Natural killer cell treated with Interleukin-12 subunit alpha and Interleukin-12 subunit beta and Interleukin-15 and Interleukin-18, amount 100 ng/mL, for 72 hours (primary cell): ENCODE measurements around the gene BORCS5. TPM values are rescaled to one million over a fixed set of nuclear protein-coding genes. Genes with fewer than 3 reads are reported as not detected.
"Not testable (repeated sequence)": the region's sequence is repeated elsewhere in the genome, so short reads cannot be mapped to it uniquely, and the experiment has no call there.

Experiments used
- ATAC-seq, 2 donors: fragments of 150-1000 bp; cut with Tn5 transposase in 1 of 2; sonication (Bioruptor Pico), chemical (Tn5 transposase) in 1 of 2; 2 replicates each; pipeline ENCODE4 v1.10.0; 2021
- DNase-seq: peaks from one replicate; pipeline ENCODE4 v3.0.0; 2022; ENCODE audit warnings: low spot score
- H3K27ac Mint-ChIP-seq, 2 donors: 1 replicate in 1 of 2; 2 replicates in 1 of 2; pipeline ENCODE4 v1.8.0; 2022; ENCODE audit warnings: mixed read lengths in 2 of 2, mild to moderate bottlenecking in 1 of 2, moderate library complexity in 1 of 2
- H3K27me3 Mint-ChIP-seq, 2 donors: 1 replicate in 1 of 2; 2 replicates in 1 of 2; pipeline ENCODE4 v1.8.0; 2022; ENCODE audit warnings: mixed read lengths in 2 of 2
- H3K36me3 Mint-ChIP-seq: one replicate; pipeline ENCODE4 v1.8.0; 2022; ENCODE audit warnings: mixed read lengths
- H3K4me1 Mint-ChIP-seq, 2 donors: 1 replicate in 1 of 2; 2 replicates in 1 of 2; pipeline ENCODE4 v1.8.0; 2022; ENCODE audit warnings: low read depth in 2 of 2, mixed read lengths in 2 of 2, mild to moderate bottlenecking in 1 of 2
- H3K4me3 Mint-ChIP-seq: one replicate; pipeline ENCODE4 v1.8.0; 2022; ENCODE audit warnings: mixed read lengths
- H3K9me3 Mint-ChIP-seq: 2 replicates; pipeline ENCODE4 v1.8.0; 2022; ENCODE audit warnings: mixed read lengths
- total RNA-seq, 2 donors: library from RNA; stranded (reverse); gene quantifications; one replicate each; pipeline ENCODE4 v1.2.3, GENCODE V29; 2022

Gene BORCS5
- total RNA-seq, 2 donors from 2014 or later: 19.7 to 26.9 TPM

DNA sequence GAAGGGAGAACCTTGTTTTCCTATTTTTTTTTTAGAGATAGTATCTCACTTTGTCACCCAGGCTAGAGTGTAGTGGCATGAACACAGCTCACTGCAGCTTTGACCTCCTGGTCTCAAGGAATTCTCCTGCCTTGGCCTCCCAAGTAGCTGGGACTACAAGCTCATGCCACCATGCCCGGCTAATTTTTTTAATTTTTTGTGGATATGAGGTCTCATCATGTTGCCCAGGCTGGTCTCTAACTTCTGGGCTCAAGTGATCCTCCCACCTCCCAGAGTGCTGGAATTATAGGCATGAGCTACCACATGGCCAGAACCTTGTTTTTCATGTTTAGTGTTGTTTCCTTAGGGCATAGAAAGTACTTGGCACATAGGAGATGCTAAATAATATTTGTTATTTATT, 20.4 kb upstream of the BORCS5 start:
- Mint-ChIP-seq H3K4me3 (no peak overlapping the region), H3K27ac (no peak overlapping the region)
- no peak for ATAC-seq

DNA sequence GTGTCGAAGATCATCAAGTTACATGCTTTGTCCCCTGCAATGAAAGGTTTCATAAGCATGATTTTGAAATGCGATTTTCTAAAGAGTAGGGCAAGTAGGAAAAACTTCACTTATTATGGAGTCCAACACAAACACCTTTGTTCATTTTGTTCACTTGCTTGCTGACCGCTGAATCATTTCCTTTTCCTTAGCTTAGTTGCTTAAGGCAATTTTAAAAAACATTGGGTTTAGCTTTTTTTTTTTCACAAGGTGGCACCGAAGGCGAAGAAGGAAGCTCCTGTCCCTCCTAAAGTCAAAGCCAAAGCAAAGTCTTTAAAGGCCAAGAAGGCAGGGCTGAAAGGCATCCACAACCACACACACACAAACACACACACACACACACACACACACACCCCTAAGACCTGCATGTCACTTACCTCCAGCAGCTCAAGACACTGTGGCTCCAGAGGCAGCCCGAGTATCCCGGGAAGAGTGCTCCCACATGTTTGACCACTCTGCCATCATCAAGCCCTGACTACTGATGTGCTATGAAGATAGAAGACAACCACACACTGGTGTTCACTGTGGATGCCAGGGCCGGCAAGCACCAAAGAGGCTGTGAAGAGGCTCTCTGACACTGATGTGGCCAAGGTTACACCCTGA, 18.2 kb upstream of the BORCS5 start:
- DNase-seq (no peak), ATAC-seq (no peak)
- Mint-ChIP-seq H3K4me1 (peaks cover 16 to 27% of the 10 kb centered on the region in 2 donors), H3K27ac (peak overlapping the region in 1 of 2 donors; percentile 20), H3K27me3 (peaks cover 6 to 12% of the 10 kb centered on the region in 2 donors), H3K9me3 (no peaks in the 10 kb centered on the region), H3K4me3 (peak overlapping the region; percentile 6), H3K36me3 (no peaks in the 10 kb centered on the region)

More for the DNA sequence above, 20.4 kb upstream of the BORCS5 start:
- H3K9me3 Mint-ChIP-seq: no peaks in the 10 kb centered on the region
- H3K4me1 Mint-ChIP-seq: peaks cover 16 to 27% of the 10 kb centered on the region in 2 donors
- peaks cover 6 to 15% of the 10 kb centered on the region in 2 donors for H3K27me3 Mint-ChIP-seq
- no peak for DNase-seq
- no peaks in the 10 kb centered on the region for H3K36me3 Mint-ChIP-seq

DNA sequence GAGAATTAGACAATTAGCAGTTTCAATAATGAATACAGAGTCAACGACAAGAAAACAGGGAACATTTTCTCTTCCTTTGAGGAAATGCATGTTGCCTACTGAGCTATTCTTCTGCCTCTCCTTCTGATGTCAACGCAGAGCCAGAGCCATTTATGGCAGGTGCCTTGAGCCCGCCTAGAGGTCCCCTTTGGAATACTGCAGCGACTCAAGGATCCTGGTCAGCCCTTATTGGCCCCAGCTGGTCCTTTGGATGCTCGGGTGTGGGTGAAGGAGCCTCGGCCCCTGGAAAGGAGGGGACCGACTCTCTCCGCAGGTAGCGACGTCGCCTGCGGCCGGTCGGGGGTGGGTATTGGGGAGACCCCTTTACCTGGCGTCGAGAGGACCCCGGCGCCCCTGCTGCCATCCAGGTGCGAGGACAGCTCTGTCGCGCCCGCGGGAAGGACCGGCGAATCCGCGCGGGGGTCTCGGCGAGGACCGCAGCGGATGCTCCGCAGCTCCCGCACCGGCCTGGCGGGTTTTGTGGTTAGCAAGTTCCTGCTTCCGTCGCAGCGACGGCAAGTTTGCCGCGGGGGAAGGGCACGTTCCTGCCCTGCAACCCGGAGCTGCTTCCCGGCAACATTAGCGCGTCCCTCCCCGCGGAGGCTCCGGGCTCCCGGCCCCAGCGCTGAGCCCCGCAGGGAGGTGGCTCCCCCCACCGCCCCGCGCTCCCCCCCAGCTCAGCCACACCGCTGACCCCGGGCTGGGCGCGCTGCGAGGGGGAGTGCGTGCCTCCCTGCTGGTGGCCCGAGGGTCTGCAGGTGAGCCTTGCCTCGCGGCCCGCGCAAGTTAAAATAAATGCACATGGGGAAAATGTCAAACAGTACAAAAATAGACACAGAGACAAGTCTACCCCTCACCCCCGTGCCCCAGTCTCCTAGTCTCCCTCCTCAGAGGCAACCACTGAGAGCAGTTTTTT, 6.9 kb upstream of the BORCS5 start, which contains the start of gene MANSC1:
TSS of gene MANSC1 (minus strand) at position 532 of the 955 bp plus-strand sequence. CDS start 6,928 bp downstream, outside the sequence.
- Mint-ChIP-seq H3K4me1 (peaks cover 9 to 16% of the 10 kb centered on the region in 2 donors), H3K27me3 (peaks cover 0 to 4% of the 10 kb centered on the region in 2 donors), H3K9me3 (no peaks in the 10 kb centered on the region), H3K27ac (peak within 1 kb of the TSS in 1 of 2 donors; percentile 8), H3K36me3 (no peaks in the 10 kb centered on the region), H3K4me3 (peak within 1 kb of the TSS; percentile 63)
- ATAC-seq (peak; percentile 74 to 84), DNase-seq (peak; percentile 73)

DNA sequence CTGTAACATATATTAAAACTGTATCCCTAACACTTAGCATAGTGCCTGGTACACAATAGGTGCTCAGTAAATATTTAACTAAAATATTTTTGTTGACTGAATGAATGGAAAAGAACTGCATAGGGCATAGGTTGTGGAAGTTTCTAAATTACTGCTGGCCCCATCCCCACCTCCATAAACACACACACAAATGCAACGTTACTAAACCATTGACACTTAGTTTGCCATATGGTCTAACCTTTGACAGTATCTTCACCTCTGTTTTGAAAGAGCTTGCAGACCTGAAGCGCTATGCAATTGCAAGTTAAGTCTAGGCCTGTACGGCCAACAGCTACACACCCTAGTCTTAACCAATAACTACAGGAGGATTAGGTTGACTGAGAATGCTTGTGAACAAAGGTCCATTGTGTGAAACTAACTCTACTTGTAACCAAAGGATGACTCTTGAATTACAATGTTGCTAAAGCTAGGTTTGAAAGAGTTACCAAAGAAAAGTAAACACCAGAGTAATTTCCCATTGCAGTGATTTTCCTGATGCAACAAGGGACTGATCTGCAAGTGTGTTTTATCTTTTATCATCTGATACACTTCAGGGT, 5.9 kb upstream of the BORCS5 start:
- Mint-ChIP-seq H3K4me3 (peak overlapping the region; percentile 50), H3K36me3 (no peaks in the 10 kb centered on the region), H3K27ac (no peak overlapping the region), H3K9me3 (no peaks in the 10 kb centered on the region), H3K4me1 (peaks cover 9 to 22% of the 10 kb centered on the region in 2 donors), H3K27me3 (peaks cover 0 to 4% of the 10 kb centered on the region in 2 donors)
- ATAC-seq (no peak), DNase-seq (no peak)

DNA sequence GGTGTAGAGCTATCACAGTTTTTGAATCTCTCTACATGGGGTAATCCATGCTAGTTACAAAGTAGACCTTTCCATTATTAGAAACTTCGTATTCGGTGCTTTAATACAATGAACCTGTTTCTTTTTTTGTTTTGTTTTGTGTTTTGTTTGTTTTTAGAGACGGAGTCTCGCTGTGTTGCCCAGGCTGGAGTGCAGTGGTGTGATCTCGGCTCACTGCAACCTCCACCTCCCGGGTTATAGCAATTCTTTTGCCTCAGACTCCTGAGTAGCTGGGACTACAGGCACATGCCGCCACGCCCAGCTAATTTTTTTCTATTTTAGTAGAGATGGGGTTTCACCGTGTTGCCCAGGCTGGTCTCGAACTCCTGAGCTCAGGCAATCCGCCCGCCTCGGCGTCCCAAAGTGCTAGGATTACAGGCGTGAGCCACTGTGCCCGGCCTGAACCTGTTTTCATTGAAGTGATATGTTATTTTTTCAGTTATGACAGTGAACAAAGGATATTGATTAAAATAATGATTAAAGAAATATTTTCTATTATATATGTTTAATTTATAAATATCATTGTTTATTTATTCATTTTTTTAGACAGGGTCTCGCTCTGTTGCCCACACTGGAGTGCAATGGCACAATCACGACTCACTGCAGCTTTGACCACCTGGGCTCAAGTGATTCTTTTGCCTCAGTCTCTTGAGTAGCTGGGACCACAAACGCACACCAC, 5.3 kb upstream of the BORCS5 start:
- not testable (repeated sequence) for ATAC-seq, H3K36me3 Mint-ChIP-seq, H3K4me3 Mint-ChIP-seq, DNase-seq, H3K27ac Mint-ChIP-seq, H3K27me3 Mint-ChIP-seq, H3K9me3 Mint-ChIP-seq
- H3K4me1 Mint-ChIP-seq: peaks cover 13 to 28% of the 10 kb centered on the region in 2 donors

DNA sequence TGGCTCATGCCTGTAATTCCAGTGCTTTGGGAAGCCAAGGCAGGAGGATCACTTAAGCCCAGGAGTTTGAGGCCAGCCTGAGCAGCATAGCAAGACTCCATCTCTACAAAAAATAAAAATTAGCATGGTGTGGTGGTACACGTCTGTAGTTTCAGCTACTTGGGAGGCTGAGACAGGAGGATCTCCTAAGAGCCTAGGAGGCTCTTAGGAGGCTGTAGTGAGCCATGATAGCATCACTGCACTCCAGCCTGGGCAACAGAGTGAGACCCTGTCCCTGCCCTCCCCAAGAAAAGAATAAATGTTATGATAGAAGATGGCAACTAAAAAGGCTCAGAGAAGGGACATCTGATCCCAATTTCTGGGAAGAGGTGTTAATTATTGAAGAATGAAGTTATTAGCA, 3.6 kb upstream of the BORCS5 start:
- peaks cover 0 to 4% of the 10 kb centered on the region in 2 donors for H3K27me3 Mint-ChIP-seq
- peak overlapping the region in 1 of 2 donors; percentile 91 for H3K27ac Mint-ChIP-seq
- peaks cover 24 to 40% of the 10 kb centered on the region in 2 donors for H3K4me1 Mint-ChIP-seq
- H3K9me3 Mint-ChIP-seq: no peaks in the 10 kb centered on the region
- no peak overlapping the region for H3K4me3 Mint-ChIP-seq
- no peak for DNase-seq
- H3K36me3 Mint-ChIP-seq: no peaks in the 10 kb centered on the region
- no peak for ATAC-seq

DNA sequence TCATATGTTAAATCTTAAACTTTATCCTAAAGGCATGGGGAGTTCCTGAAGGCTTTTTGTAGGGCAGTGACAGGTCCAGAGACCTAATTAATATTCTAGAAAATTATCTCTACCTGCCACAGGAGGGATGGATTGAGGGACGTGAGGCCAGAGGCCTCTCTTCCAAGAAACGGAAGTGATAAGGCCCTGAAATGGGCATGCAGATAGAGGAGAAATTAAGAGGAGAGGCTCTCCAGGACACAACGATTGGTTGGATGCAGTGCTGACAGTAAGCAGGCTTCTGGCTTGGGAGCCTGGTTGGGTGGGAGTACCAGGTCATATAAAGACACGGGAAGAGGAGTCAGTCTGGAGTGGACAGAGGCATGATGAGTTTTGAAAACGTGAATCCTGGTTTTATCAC, 3.1 kb upstream of the BORCS5 start:
- ATAC-seq: no peak
- Mint-ChIP-seq H3K9me3 (no peaks in the 10 kb centered on the region), H3K36me3 (no peaks in the 10 kb centered on the region), H3K27ac (peak overlapping the region in 1 of 2 donors; percentile 91), H3K4me3 (no peak overlapping the region), H3K27me3 (peaks cover 0 to 4% of the 10 kb centered on the region in 2 donors), H3K4me1 (peaks cover 25 to 46% of the 10 kb centered on the region in 2 donors)
- DNase-seq: no peak

DNA sequence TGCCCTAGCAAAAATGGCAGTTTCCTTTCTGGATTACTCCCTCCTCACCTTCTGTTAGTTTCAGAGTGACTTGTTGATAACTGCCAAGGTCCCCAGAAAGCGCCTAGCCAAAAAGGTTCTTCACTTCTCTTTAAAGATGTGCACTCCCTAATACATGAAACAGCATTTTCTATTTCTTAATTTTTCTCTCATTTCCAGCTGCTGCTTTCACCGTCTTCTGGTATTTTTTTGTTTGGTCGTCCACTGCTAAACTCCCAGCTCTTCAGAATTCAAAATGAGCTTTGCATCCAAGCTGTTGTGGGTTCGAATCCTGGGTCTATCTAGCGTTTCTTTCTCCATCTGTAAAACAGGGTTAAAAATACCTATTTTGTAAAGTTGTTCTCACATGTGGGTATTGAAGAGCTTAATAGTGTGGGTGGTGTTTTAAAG, 397 bp upstream of the BORCS5 start:
- ATAC-seq: no peak
- Mint-ChIP-seq H3K4me1 (peaks cover 20 to 35% of the 10 kb centered on the region in 2 donors), H3K4me3 (peak overlapping the region; percentile 99), H3K27me3 (no peaks in the 10 kb centered on the region), H3K36me3 (peaks cover 3% of the 10 kb centered on the region), H3K27ac (peak overlapping the region; percentile 91 to 93), H3K9me3 (no peaks in the 10 kb centered on the region)
- no peak for DNase-seq

DNA sequence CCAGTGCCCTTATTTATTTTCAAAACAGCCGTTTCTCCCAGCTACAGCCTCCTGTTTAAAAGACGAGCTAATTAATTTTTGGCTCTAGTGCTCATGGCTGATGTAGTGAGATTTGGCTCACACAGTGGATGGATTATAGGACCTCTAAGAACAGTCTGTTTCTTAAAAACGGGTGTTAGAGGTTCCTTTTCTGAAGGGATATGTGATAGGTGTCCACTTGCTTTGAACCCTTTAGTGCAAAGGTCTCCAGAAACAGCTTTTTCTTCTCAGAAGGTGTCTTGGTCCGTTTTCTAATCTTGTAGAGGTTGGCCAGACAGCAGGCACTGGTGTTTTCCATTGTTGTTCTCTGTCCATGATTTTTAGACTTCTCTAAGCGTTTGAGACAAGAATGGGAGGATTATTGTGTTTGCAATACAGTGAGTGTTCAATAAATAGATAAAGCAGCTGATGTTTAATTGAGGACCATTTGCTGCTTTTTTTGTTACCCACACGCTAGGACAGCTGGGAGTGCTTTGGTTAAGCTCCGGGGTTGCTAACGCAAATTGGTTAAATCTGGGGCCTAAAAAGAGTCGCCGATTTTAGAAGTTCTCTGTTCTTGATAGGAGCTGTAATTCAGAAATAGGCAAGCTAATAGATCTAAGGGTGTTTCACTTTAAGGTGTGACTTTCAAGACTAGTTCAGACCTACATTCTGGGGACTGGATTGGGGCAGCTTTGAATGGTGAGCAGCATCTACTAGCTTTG, 1.0 kb downstream of the BORCS5 start:
- Mint-ChIP-seq H3K27me3 (no peaks in the 10 kb centered on the region), H3K4me3 (peak overlapping the region; percentile 99), H3K9me3 (no peaks in the 10 kb centered on the region), H3K27ac (peak overlapping the region; percentile 91 to 93), H3K36me3 (peaks cover 4% of the 10 kb centered on the region), H3K4me1 (peaks cover 20 to 45% of the 10 kb centered on the region in 2 donors)
- DNase-seq (no peak), ATAC-seq (no peak)

DNA sequence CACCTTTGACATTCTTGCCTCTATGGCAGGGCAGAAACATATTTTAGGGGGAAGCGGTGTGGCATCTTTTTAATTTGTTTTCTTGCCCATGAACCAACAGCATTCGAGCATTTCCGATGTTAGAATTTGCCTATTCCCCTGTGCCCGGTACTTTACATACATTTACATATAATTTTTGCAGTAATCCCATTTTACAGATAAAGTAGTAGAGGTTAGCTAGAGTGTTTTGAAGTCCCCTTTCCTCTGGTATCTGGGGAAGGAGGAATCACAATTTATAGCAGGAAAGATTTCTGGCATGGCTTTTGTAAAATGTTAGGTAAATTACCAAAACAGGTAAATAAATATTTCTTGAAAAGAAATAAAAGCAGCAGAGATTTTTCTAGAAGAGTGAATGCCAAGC, 1.6 kb downstream of the BORCS5 start:
- DNase-seq (no peak), ATAC-seq (no peak)
- H3K4me3 Mint-ChIP-seq: peak overlapping the region; percentile 99
- H3K9me3 Mint-ChIP-seq: no peaks in the 10 kb centered on the region
- H3K27me3 Mint-ChIP-seq: no peaks in the 10 kb centered on the region
- peak overlapping the region; percentile 91 to 93 for H3K27ac Mint-ChIP-seq
- H3K36me3 Mint-ChIP-seq: peaks cover 4% of the 10 kb centered on the region
- peaks cover 20 to 45% of the 10 kb centered on the region in 2 donors for H3K4me1 Mint-ChIP-seq

DNA sequence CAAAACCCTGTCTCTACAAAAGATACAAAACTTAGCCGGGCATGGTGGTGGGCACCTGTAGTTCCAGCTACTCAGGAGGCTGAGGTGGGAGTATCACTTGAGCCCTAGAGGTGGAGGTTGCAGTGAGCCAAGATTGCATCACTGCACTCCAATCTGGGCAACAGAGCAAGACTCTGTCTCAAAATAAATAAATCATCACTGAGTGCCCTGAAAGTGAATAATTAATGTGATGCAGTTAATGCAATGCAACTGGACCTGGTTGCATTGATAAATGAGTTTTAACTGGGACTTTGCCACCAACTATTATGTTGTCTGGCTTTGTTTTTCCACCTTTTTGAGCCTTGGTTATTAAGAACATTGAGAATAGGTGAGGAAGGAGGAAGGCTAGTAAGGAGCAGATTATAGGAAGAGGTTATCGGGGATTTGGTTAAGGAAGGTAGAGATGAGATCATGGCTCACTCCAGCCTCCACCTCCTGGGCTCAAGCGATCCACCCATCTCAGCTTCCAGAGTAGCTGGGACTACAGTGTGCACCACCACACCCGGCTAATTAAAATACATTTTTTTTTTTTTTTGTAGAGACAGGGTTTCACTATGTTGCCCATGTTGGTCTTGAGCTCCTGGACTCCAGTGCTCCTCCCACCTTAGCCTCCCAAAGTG, 8.0 kb downstream of the BORCS5 start:
- DNase-seq (no peak), ATAC-seq (no peak)
- Mint-ChIP-seq H3K27ac (peak overlapping the region in 1 of 2 donors; percentile 67), H3K4me1 (peaks cover 23 to 54% of the 10 kb centered on the region in 2 donors), H3K4me3 (peak overlapping the region; percentile 62), H3K36me3 (peaks cover 9% of the 10 kb centered on the region), H3K9me3 (no peaks in the 10 kb centered on the region), H3K27me3 (no peaks in the 10 kb centered on the region)

DNA sequence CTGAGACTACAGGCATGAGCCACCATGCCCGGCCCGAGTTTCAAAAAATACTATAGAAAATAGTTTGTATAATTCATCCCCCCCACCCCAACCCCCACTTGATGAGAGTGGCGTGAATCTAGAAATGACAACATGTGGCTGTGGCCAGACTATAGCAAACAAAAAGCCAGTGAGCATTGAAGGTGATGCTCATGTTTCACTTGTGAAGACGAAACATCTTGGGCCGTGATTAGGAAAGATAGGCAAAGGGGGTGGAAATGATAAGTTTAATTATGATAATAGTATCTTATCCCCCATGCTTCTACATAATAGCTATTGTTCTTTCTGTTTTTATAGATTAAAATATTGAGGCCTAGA, 8.5 kb downstream of the BORCS5 start:
- ATAC-seq (peak in 1 of 2 donors; percentile 72), DNase-seq (no peak)
- H3K9me3 Mint-ChIP-seq: no peaks in the 10 kb centered on the region
- no peaks in the 10 kb centered on the region for H3K27me3 Mint-ChIP-seq
- H3K27ac Mint-ChIP-seq: peak overlapping the region in 1 of 2 donors; percentile 67
- H3K4me1 Mint-ChIP-seq: peaks cover 23 to 54% of the 10 kb centered on the region in 2 donors
- peaks cover 9% of the 10 kb centered on the region for H3K36me3 Mint-ChIP-seq
- H3K4me3 Mint-ChIP-seq: peak overlapping the region; percentile 30
